H1 (cell line): ENCODE data around the gene RHOH. TPM values are rescaled to one million over a fixed set of nuclear protein-coding genes. Genes with fewer than 3 reads are reported as not detected.
A peak's percentile ranks its signal among the peaks of the same experiment; 100 is the strongest.

Experiments
- CTCF ChIA-PET: fragments of 300-600 bp; sonication (Branson Sonifier 250); formaldehyde crosslinking; loops from one replicate; lab custom pipeline; 2021; ENCODE audit not compliant: partially characterized antibody; lab: Charles Lee
- POLR2A ChIA-PET: fragments of 300-600 bp; sonication (Branson Sonifier 250); formaldehyde crosslinking; loops from one replicate; lab custom pipeline; 2021; ENCODE audit warnings: inconsistent platforms; ENCODE audit not compliant: partially characterized antibody; lab: Charles Lee
- DNase-seq, 2 experiments: peaks; one replicate each; pipeline versions ENCODE4 v3.0.0 to v3.0.0-alpha.2; 2010 to 2022; ENCODE audit warnings: low spot score in 2 of 2, low read depth in 1 of 2, mixed read lengths in 1 of 2
- FAIRE-seq: peaks from 2 replicates; lab custom pipeline; 2011; peaks lifted over from hg19 to GRCh38; lab: Jason Lieb, UNC
- H2AFZ ChIP-seq: 2 replicates; pipeline ENCODE4 v1.8.1; 2012; ENCODE audit warnings: low read length, inconsistent platforms
- H2AK5ac ChIP-seq: 2 replicates; pipeline ENCODE4 v1.6.1; 2013; ENCODE audit warnings: low read depth, low read length
- H2BK120ac ChIP-seq: replicated peaks from 2 replicates; pipeline ENCODE3; 2013; ENCODE audit warnings: low read depth, low read length, inconsistent platforms
- H2BK12ac ChIP-seq: 2 replicates; pipeline ENCODE4 v1.6.1; 2013; ENCODE audit warnings: low read depth, low read length
- H2BK15ac ChIP-seq: 2 replicates; pipeline ENCODE4 v1.6.1; 2013; ENCODE audit warnings: low read length
- H2BK20ac ChIP-seq: 2 replicates; pipeline ENCODE4 v1.6.1; 2013; ENCODE audit warnings: low read length
- H2BK5ac ChIP-seq: 2 replicates; pipeline ENCODE4 v1.6.1; 2013; ENCODE audit warnings: low read depth, low read length
- H3K14ac ChIP-seq: 2 replicates; pipeline ENCODE4 v1.6.1; 2013; ENCODE audit warnings: inconsistent platforms; ENCODE audit not compliant: insufficient read length
- H3K18ac ChIP-seq: 2 replicates; pipeline ENCODE4 v1.6.1; 2013; ENCODE audit warnings: low read length; ENCODE audit errors: extremely low read depth
- H3K23ac ChIP-seq: 2 replicates; pipeline ENCODE4 v1.6.1; 2013; ENCODE audit warnings: inconsistent platforms; ENCODE audit not compliant: insufficient read length
- H3K23me2 ChIP-seq: 2 replicates; pipeline ENCODE4 v1.6.1; 2013; ENCODE audit warnings: low read depth, low read length
- H3K27ac ChIP-seq: 2 replicates; pipeline ENCODE4 v1.6.1; 2011; ENCODE audit warnings: low read depth, low read length, inconsistent platforms
- H3K27me3 ChIP-seq, 4 experiments: replicated peaks in 1 of 4; 1 replicate in 1 of 4; 2 replicates in 3 of 4; pipeline versions ENCODE4 v1.6.1 to v1.8.1; 2011 to 2013; ENCODE audit warnings: low read length in 3 of 4, mild to moderate bottlenecking in 3 of 4, inconsistent platforms in 2 of 4, mixed read lengths in 2 of 4, moderate library complexity in 1 of 4; ENCODE audit not compliant: control insufficient read depth in 3 of 4, insufficient read depth in 3 of 4; ENCODE audit errors: extremely low read depth in 1 of 4
- H3K36me3 ChIP-seq, 4 experiments: 2 replicates each; pipeline versions ENCODE4 v1.6.1 to v1.8.1; 2011 to 2013; ENCODE audit warnings: mild to moderate bottlenecking in 4 of 4, low read length in 3 of 4, moderate library complexity in 2 of 4, control low read depth in 1 of 4, inconsistent platforms in 1 of 4; ENCODE audit not compliant: insufficient read depth in 4 of 4, control insufficient read depth in 2 of 4
- H3K4ac ChIP-seq: replicated peaks from 2 replicates; pipeline ENCODE3; 2013; ENCODE audit warnings: low read length, low read depth, mixed read lengths, inconsistent platforms; ENCODE audit not compliant: insufficient read length
- H3K4me1 ChIP-seq, 4 experiments: replicated peaks in 1 of 4; 1 replicate in 1 of 4; 2 replicates in 3 of 4; pipeline versions ENCODE4 v1.6.1 to v1.8.1; 2011 to 2013; ENCODE audit warnings: low read length in 3 of 4, inconsistent platforms in 2 of 4, mixed read lengths in 1 of 4; ENCODE audit not compliant: insufficient read depth in 4 of 4, control insufficient read depth in 3 of 4
- H3K4me2 ChIP-seq, 2 experiments: 2 replicates each; pipeline versions ENCODE4 v1.6.1 to v1.8.1; 2011 to 2013; ENCODE audit warnings: low read depth in 2 of 2, low read length in 2 of 2, control low read depth in 1 of 2, inconsistent platforms in 1 of 2, mild to moderate bottlenecking in 1 of 2; ENCODE audit not compliant: insufficient read depth in 1 of 2
- H3K4me3 ChIP-seq, 4 experiments: fragments of 200-600, 300-600 bp in 1 of 4; sonication (generic), shearing (Covaris generic), sonication (Bioruptor Twin) in 1 of 4; 2 replicates each; pipeline versions ENCODE4 v1.5.1 to v1.8.1; 2011 to 2016; ENCODE audit warnings: low read length in 4 of 4, low read depth in 3 of 4, control low read depth in 2 of 4, inconsistent platforms in 2 of 4, mild to moderate bottlenecking in 2 of 4, mixed read lengths in 1 of 4, moderate library complexity in 1 of 4; ENCODE audit not compliant: insufficient read depth in 2 of 4; ENCODE audit errors: extremely low read depth in 1 of 4
- H3K56ac ChIP-seq: replicated peaks from 2 replicates; pipeline ENCODE3; 2013; ENCODE audit warnings: low read depth, mild to moderate bottlenecking, mixed read lengths, low read length, inconsistent platforms; ENCODE audit not compliant: insufficient read length
- H3K79me1 ChIP-seq: 2 replicates; pipeline ENCODE4 v1.6.1; 2013; ENCODE audit warnings: low read depth, low read length, control low read depth
- H3K79me2 ChIP-seq, 2 experiments: 2 replicates each; pipeline versions ENCODE4 v1.6.1 to v1.8.1; 2012 to 2013; ENCODE audit warnings: low read length in 2 of 2, mild to moderate bottlenecking in 2 of 2, inconsistent platforms in 1 of 2; ENCODE audit not compliant: insufficient read depth in 2 of 2, control insufficient read depth in 1 of 2
- H3K9ac ChIP-seq, 4 experiments: replicated peaks in 1 of 4; 1 replicate in 1 of 4; 2 replicates in 3 of 4; pipeline versions ENCODE4 v1.6.1 to v1.8.1; 2011 to 2013; ENCODE audit warnings: low read depth in 3 of 4, low read length in 3 of 4, control low read depth in 2 of 4, mild to moderate bottlenecking in 2 of 4, moderate library complexity in 2 of 4, inconsistent platforms in 1 of 4; ENCODE audit errors: extremely low read depth in 1 of 4
- H3K9me3 ChIP-seq, 2 experiments: 2 replicates each; pipeline versions ENCODE4 v1.6.1 to v1.8.1; 2012 to 2013; ENCODE audit warnings: mild to moderate bottlenecking in 2 of 2, moderate library complexity in 2 of 2, control low read depth in 1 of 2, inconsistent platforms in 1 of 2, low read depth in 1 of 2, low read length in 1 of 2, mixed read lengths in 1 of 2; ENCODE audit not compliant: insufficient read depth in 2 of 2
- H4K20me1 ChIP-seq, 2 experiments: replicated peaks in 1 of 2; 2 replicates each; pipeline versions ENCODE3 to v1.8.1; 2011 to 2013; ENCODE audit warnings: inconsistent platforms in 2 of 2, low read length in 2 of 2, mild to moderate bottlenecking in 1 of 2; ENCODE audit not compliant: insufficient read depth in 2 of 2, control insufficient read depth in 1 of 2
- H4K5ac ChIP-seq: 2 replicates; pipeline ENCODE4 v1.6.1; 2013; ENCODE audit warnings: low read length, low read depth, mixed read lengths, inconsistent platforms; ENCODE audit not compliant: insufficient read length
- H4K8ac ChIP-seq: 2 replicates; pipeline ENCODE4 v1.8.0; 2013; ENCODE audit warnings: mild to moderate bottlenecking, moderate library complexity, low read length, inconsistent platforms; ENCODE audit not compliant: insufficient read depth; ENCODE audit errors: extremely low read depth
- H4K91ac ChIP-seq: replicated peaks from 2 replicates; pipeline ENCODE3; 2013; ENCODE audit warnings: low read length, mixed read lengths, inconsistent platforms; ENCODE audit not compliant: insufficient read length
- ATF3 ChIP-seq: IDR thresholded peaks from 2 replicates; pipeline ENCODE4 v1.6.1; 2011; ENCODE audit warnings: low read depth, mild to moderate bottlenecking, low read length; ENCODE audit not compliant: insufficient read depth
- EP300 ChIP-seq, 2 experiments: IDR thresholded peaks; 1 replicate in 1 of 2; 2 replicates in 1 of 2; pipeline ENCODE4 v1.6.1; 2011 to 2012; ENCODE audit warnings: low read depth in 2 of 2, low read length in 2 of 2, mild to moderate bottlenecking in 2 of 2, borderline replicate concordance in 1 of 2, inconsistent platforms in 1 of 2, moderate library complexity in 1 of 2
- HDAC2 ChIP-seq, 2 experiments: fragments of 300-600 bp in 1 of 2; sonication (generic) in 1 of 2; IDR thresholded peaks; 2 replicates each; pipeline ENCODE4 v1.6.1; 2011 to 2012; ENCODE audit warnings: low read depth in 2 of 2, low read length in 2 of 2, mild to moderate bottlenecking in 2 of 2, moderate library complexity in 2 of 2, borderline replicate concordance in 1 of 2, inconsistent platforms in 1 of 2
- KDM4A ChIP-seq: IDR thresholded peaks from one replicate; pipeline ENCODE4 v1.7.1; 2012; ENCODE audit warnings: low read depth, mild to moderate bottlenecking, moderate library complexity, low read length, inconsistent platforms; ENCODE audit not compliant: severe bottlenecking
- NRF1 ChIP-seq: IDR thresholded peaks from 2 replicates; pipeline ENCODE4 v1.6.1; 2011; ENCODE audit warnings: mild to moderate bottlenecking, low read depth, low read length, improper control_type of control experiment
- SIN3A ChIP-seq, 2 experiments: IDR thresholded peaks in 1 of 2; conservative IDR thresholded peaks in 1 of 2; 2 replicates each; pipeline ENCODE4 v1.6.1; 2011 to 2012; ENCODE audit warnings: low read length in 2 of 2, improper control_type of control experiment in 1 of 2, low read depth in 1 of 2, mild to moderate bottlenecking in 1 of 2
- SP1 ChIP-seq: IDR thresholded peaks from 2 replicates; pipeline ENCODE4 v1.6.1; 2011; ENCODE audit warnings: low read depth, low read length
- SRF ChIP-seq: IDR thresholded peaks from 2 replicates; pipeline ENCODE4 v1.6.1; 2011; ENCODE audit warnings: mild to moderate bottlenecking, low read depth, low read length, moderate library complexity
- TAF1 ChIP-seq: IDR thresholded peaks from 2 replicates; pipeline ENCODE4 v1.6.1; 2011; ENCODE audit warnings: mild to moderate bottlenecking, low read depth, low read length
- TBP ChIP-seq: IDR thresholded peaks from 2 replicates; pipeline ENCODE4 v1.6.1; 2011; ENCODE audit warnings: low read depth, low read length, improper control_type of control experiment
- TCF12 ChIP-seq: IDR thresholded peaks from 2 replicates; pipeline ENCODE4 v1.6.1; 2011; ENCODE audit warnings: low read depth, mild to moderate bottlenecking, low read length
- WGBS, 2 experiments: shearing (Covaris generic) in 1 of 2; methylation state at CpG; one replicate each; pipeline versions ENCODE4 v1.1.6 to v1.1.7; 2013 to 2015; ENCODE audit warnings: low lambda C conversion rate in 2 of 2, mixed read lengths in 2 of 2, inconsistent platforms in 1 of 2, low coverage in 1 of 2, missing lambda C conversion rate in 1 of 2; ENCODE audit not compliant: insufficient replicate concordance in 2 of 2, insufficient coverage in 1 of 2, insufficient read length in 1 of 2; ENCODE audit errors: extremely low coverage in 1 of 2, missing lambda C conversion rate in 1 of 2; 5-methylcytosine and 5-hydroxymethylcytosine counted together
- polyA plus RNA-seq, 7 experiments: library from polyadenylated mRNA; depleted of rRNA in 3 of 7; stranded (reverse) in 5 of 7; unstranded in 2 of 7; fragments of >200 nt in 5 of 7; fragments of 200-250 nt in 2 of 7; gene quantifications; 1 replicate in 5 of 7; 2 replicates in 1 of 7; 4 replicates in 1 of 7; pipeline versions ENCODE4 v1.2.1 to v1.2.3, GENCODE V29; 2011 to 2013; ENCODE audit warnings: missing spikeins in 2 of 7, mixed read lengths in 2 of 7
- total RNA-seq: library from RNA; stranded (reverse); fragmentation: NEBNext Ultra II Directional; extraction: Animal tissue kit (Norgen Biotek cat#: 25700); gene quantifications from 2 replicates; pipeline ENCODE4 v1.2.1, GENCODE V29; 2021

RHOH gene
- total and polyA plus RNA-seq, 2 of the 8 experiments (the other 6 are each of a cell fraction or from before 2014, with no cell fraction given), result 5.9 to 6.9 TPM

- Histone ChIP-seq H3K4me2 (no peak overlapping the region), H3K9ac (no peak overlapping the region)
- TF ChIP-seq EP300 (IDR thresholded peaks at IDR 0.05; ENCODE audit: borderline replicate concordance in 1 of 2, low read depth in 2 of 2, low read length in 2 of 2) (no peak), HDAC2 (IDR thresholded peaks at IDR 0.05; ENCODE audit: borderline replicate concordance in 1 of 2, low read depth in 2 of 2, low read length in 2 of 2) (no peak), SIN3A (conservative IDR thresholded peaks at IDR 0.05 in 1 of 2, IDR thresholded peaks at IDR 0.05 in 1 of 2; ENCODE audit: low read depth in 1 of 2, low read length in 2 of 2) (no peak), SP1 (no peak), NRF1 (no peak), TCF12 (no peak), ATF3 (no peak), SRF (no peak), KDM4A (no peak), TBP (no peak), TAF1 (no peak)
These were observed 58.8 kb downstream of the RHOH start for GRCh38 chr4:40255393-40256281.

More at GRCh38 chr4:40255393-40256281, 58.8 kb downstream of the RHOH start:
- Histone ChIP-seq H2BK12ac (no peak overlapping the region), H2BK120ac (no peak overlapping the region), H2BK15ac (no peak overlapping the region), H4K5ac (no peak overlapping the region), H3K36me3 (no peaks in the 10 kb centered on the region), H4K8ac (no peak overlapping the region), H2AK5ac (no peak overlapping the region), H4K91ac (no peak overlapping the region), H2BK20ac (no peak overlapping the region), H3K9me3 (no peaks in the 10 kb centered on the region), H3K79me2 (no peaks in the 10 kb centered on the region), H3K14ac (no peak overlapping the region), H2AFZ (0 out of 2 replicates have a peak overlapping the region, but pooled peaks have one; percentile 42), H3K23me2 (no peaks in the 10 kb centered on the region), H3K4ac (no peak overlapping the region), H4K20me1 (no peaks in the 10 kb centered on the region), H3K27me3 (no peaks in the 10 kb centered on the region; a peak in 2 of 7 replicates), H3K4me3 (no peak overlapping the region), H3K27ac (no peak overlapping the region), H3K23ac (no peak overlapping the region), H3K56ac (no peak overlapping the region), H3K4me1 (peaks cover 0 to 2% (median 0%) of the 10 kb centered on the region in 4 experiments; a peak in 1 of 7 replicates), H3K79me1 (no peaks in the 10 kb centered on the region), H2BK5ac (no peak overlapping the region), H3K18ac (no peak overlapping the region)
- ChIA-PET POLR2A (no interaction called here), CTCF (interaction anchor here (1.1 to 1.8 kb wide), 4 partner anchors 9 to 27 kb away, joined by 3 to 5 read pairs (median 4); no protein-coding TSS in a partner anchor)
- no peak for FAIRE-seq
- 93% methylated on average over 3 of the region's 3 CpGs; no CpG with 5 or more reads in 1 of the 2 experiments for WGBS, 2 experiments
- DNase-seq, result no peak
